Spleen (tissue), 7 donors: ENCODE data around the gene DRC3.

Source experiments
- POLR2A ChIP-seq, 3 donors: fragments of 450-650 bp; IDR thresholded peaks; one replicate each; pipeline ENCODE4 v1.5.1; 2017; ENCODE audit warnings: antibody characterized with exemption in 3 of 3, mild to moderate bottlenecking in 1 of 3
- POLR2AphosphoS5 ChIP-seq, 3 donors: sonication (generic); formaldehyde crosslinking; IDR thresholded peaks; one replicate each; pipeline ENCODE4 v1.5.1; 2017; ENCODE audit warnings: antibody characterized with exemption in 3 of 3
- TF ChIP-seq, protein P1 (sequence below), 11 experiments: fragments of 200-600 bp in 7 of 11; fragments of 450-650 bp in 4 of 11; sonication (generic) in 4 of 11; IDR thresholded peaks in 8 of 11; conservative IDR thresholded peaks in 3 of 11; 1 replicate in 7 of 11; 2 replicates in 4 of 11; pipeline versions ENCODE4 v1.4.0 to v1.8.0; 2016 to 2021; ENCODE audit warnings: antibody characterized with exemption in 11 of 11, inconsistent platforms in 4 of 11, mild to moderate bottlenecking in 1 of 11
- donor health status: DM: no; HTN: no; CAD: no; lungs with moderate emphysema.
- donor health status: DM: no; HTN: no; CAD: no.
- donor health status: DM: no; HTN: no; CAD: no.

GRCh38 chr17:17943281-17943984, 29.2 kb upstream of the DRC3 start:
- TF ChIP-seq POLR2AphosphoS5 (IDR thresholded peaks at IDR 0.05), result no peak
- TF ChIP-seq, protein P1, sequence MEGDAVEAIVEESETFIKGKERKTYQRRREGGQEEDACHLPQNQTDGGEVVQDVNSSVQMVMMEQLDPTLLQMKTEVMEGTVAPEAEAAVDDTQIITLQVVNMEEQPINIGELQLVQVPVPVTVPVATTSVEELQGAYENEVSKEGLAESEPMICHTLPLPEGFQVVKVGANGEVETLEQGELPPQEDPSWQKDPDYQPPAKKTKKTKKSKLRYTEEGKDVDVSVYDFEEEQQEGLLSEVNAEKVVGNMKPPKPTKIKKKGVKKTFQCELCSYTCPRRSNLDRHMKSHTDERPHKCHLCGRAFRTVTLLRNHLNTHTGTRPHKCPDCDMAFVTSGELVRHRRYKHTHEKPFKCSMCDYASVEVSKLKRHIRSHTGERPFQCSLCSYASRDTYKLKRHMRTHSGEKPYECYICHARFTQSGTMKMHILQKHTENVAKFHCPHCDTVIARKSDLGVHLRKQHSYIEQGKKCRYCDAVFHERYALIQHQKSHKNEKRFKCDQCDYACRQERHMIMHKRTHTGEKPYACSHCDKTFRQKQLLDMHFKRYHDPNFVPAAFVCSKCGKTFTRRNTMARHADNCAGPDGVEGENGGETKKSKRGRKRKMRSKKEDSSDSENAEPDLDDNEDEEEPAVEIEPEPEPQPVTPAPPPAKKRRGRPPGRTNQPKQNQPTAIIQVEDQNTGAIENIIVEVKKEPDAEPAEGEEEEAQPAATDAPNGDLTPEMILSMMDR (IDR thresholded peaks at IDR 0.05 in 8 of 11, conservative IDR thresholded peaks at IDR 0.05 in 3 of 11), result no peak
- TF ChIP-seq POLR2A (IDR thresholded peaks at IDR 0.05), result no peak
